Ishikawa (cell line): ENCODE measurements around the gene POLR2L.
A peak's percentile ranks its signal among the peaks of the same experiment; 100 is the strongest.

ENCODE experiments used
- CEBPB ChIP-seq: IDR thresholded peaks from 2 replicates; pipeline ENCODE4 v1.6.1; 2012
- CREB1 ChIP-seq: IDR thresholded peaks from 2 replicates; pipeline ENCODE4 v1.6.1; 2012; ENCODE audit warnings: low read depth
- EGR1 ChIP-seq: IDR thresholded peaks from 2 replicates; pipeline ENCODE4 v1.6.1; 2012
- EP300 ChIP-seq: IDR thresholded peaks from 2 replicates; pipeline ENCODE4 v1.6.1; 2012; ENCODE audit warnings: borderline replicate concordance
- FOXM1 ChIP-seq: IDR thresholded peaks from 2 replicates; pipeline ENCODE4 v1.6.1; 2012; ENCODE audit warnings: low read depth, borderline replicate concordance
- MAX ChIP-seq: IDR thresholded peaks from 2 replicates; pipeline ENCODE4 v1.6.1; 2012
- NFIC ChIP-seq: IDR thresholded peaks from 2 replicates; pipeline ENCODE4 v1.6.1; 2012
- RAD21 ChIP-seq: IDR thresholded peaks from 2 replicates; pipeline ENCODE4 v1.6.1; 2012; ENCODE audit warnings: low read depth
- REST ChIP-seq: IDR thresholded peaks from 2 replicates; pipeline ENCODE4 v1.6.1; 2012; ENCODE audit warnings: low read depth, mild to moderate bottlenecking
- TAF1 ChIP-seq: IDR thresholded peaks from 2 replicates; pipeline ENCODE4 v1.6.1; 2012; ENCODE audit warnings: low read depth, mild to moderate bottlenecking
- TCF12 ChIP-seq: IDR thresholded peaks from 2 replicates; pipeline ENCODE4 v1.6.1; 2012; ENCODE audit warnings: low read depth
- TEAD4 ChIP-seq: IDR thresholded peaks from 2 replicates; pipeline ENCODE4 v1.6.1; 2012
- USF1 ChIP-seq: IDR thresholded peaks from 2 replicates; pipeline ENCODE4 v1.6.1; 2012
- YY1 ChIP-seq: IDR thresholded peaks from 2 replicates; pipeline ENCODE4 v1.6.1; 2012; ENCODE audit warnings: low read depth
- ZBTB7A ChIP-seq: IDR thresholded peaks from 2 replicates; pipeline ENCODE4 v1.6.1; 2012; ENCODE audit warnings: low read depth

Gene POLR2L

GRCh38 chr11:836274-836673 is 6.1 kb downstream of the POLR2L start:
- no peak for TF ChIP-seq FOXM1
- TF ChIP-seq REST = no peak
- TF ChIP-seq YY1 = no peak
- no peak for TF ChIP-seq CEBPB
- TF ChIP-seq USF1 = no peak
- no peak for TF ChIP-seq TAF1
- TF ChIP-seq NFIC = no peak
- TF ChIP-seq TCF12 = no peak
- TF ChIP-seq RAD21 = no peak
- TF ChIP-seq CREB1 = no peak
- TF ChIP-seq TEAD4 = no peak
- TF ChIP-seq MAX = no peak
- no peak for TF ChIP-seq ZBTB7A
- no peak for TF ChIP-seq EGR1
- no peak for TF ChIP-seq EP300

- TF ChIP-seq TCF12 (peak; percentile 73), EP300 (no peak), YY1 (peak; percentile 68; the same call in 1 of the 2 replicates), ZBTB7A (peak; percentile 63; the same call in 1 of the 2 replicates), USF1 (no peak), REST (no peak), TEAD4 (peak; percentile 87), NFIC (peak; percentile 49), MAX (peak; percentile 43; the same call in 1 of the 2 replicates), TAF1 (no peak; the same call in 1 of the 2 replicates), FOXM1 (no peak), EGR1 (no peak), CREB1 (peak; percentile 63; the same call in 1 of the 2 replicates), CEBPB (no peak), RAD21 (no peak)
These were observed 7.7 kb downstream of the POLR2L start for GRCh38 chr11:834371-835316.

- TF ChIP-seq TCF12 (no peak), RAD21 (no peak), REST (no peak)
These were observed 8.4 kb downstream of the POLR2L start for GRCh38 chr11:833849-834311.

GRCh38 chr11:833114-833791 is 9.1 kb downstream of the POLR2L start:
- TF ChIP-seq EGR1 = 0 out of 2 replicates have a peak, but pooled peaks have one; percentile 30
- TF ChIP-seq TCF12 = no peak
- TF ChIP-seq CREB1 = no peak
- peak; percentile 51; the same call in 1 of the 2 replicates for TF ChIP-seq ZBTB7A
- TF ChIP-seq TEAD4 = no peak
- TF ChIP-seq YY1 = no peak
- TF ChIP-seq RAD21 = no peak
